Activated gamma-delta T cell treated with anti-CD3 and anti-CD28 coated beads, Interleukin-2, amount 50 U/mL, for 16 hours (primary cell): ENCODE measurements around the gene PLCD1.

Experiments used
- DNase-seq: peaks from one replicate; pipeline ENCODE4 v3.0.0-alpha.2; 2020; ENCODE audit warnings: low read depth

PLCD1 gene

DNA sequence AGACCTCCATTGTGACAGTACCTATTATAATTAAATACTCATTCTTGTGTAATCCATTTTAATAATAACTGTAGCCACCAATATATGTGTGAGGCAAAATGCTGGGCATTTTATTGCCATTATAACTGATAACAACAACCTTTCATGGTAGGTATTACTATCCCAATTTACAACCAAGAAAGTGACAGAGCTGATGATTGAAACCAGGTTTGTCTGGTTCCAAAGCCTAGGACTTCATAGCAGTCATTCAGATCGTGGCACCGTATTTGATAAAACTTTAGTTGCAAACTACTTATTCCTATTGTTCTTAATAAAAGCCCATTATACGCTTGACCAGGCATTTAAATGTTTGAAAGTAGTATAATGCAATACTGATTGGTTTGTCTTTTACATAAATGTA lies 65.3 kb downstream of the PLCD1 start:
- no peak for DNase-seq

DNA sequence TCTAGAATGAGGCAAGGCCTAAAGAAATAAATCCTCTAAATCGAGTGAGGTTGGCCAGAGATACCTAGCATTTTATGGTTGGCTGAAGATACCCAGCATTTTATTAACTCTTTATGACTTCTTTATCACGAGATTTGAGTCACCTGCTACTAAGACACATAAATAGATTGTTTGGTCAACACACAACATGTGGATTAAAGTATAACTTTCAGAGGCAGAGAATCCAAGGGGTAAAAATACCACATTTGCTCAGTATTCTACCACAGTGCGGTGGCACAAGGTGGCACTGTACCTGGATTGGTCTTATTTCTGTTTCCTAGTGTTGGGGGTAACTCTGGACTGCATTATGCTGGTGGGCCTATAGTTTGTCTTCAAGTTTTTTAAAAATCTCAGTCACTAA lies 65.8 kb downstream of the PLCD1 start:
- no peak for DNase-seq

DNA sequence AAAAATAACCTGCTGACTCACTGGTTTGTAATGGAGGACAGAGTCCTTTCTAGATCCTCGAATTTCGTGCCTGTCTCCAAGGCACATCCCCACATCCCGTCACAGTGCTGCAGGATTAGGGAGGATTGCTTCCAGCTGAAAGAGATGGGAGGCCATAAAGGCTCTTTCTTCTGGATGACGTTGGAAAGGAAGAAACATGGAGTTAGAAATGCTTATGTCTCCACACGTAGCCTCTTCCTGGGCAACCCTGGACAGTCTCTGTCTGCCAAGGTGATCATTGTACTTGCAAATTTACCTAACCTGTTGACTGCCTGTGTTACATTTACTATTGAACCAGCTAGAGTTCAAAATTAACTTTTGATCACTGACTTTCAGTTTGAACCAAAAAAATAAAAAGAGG lies 66.4 kb downstream of the PLCD1 start:
- DNase-seq = no peak

DNA sequence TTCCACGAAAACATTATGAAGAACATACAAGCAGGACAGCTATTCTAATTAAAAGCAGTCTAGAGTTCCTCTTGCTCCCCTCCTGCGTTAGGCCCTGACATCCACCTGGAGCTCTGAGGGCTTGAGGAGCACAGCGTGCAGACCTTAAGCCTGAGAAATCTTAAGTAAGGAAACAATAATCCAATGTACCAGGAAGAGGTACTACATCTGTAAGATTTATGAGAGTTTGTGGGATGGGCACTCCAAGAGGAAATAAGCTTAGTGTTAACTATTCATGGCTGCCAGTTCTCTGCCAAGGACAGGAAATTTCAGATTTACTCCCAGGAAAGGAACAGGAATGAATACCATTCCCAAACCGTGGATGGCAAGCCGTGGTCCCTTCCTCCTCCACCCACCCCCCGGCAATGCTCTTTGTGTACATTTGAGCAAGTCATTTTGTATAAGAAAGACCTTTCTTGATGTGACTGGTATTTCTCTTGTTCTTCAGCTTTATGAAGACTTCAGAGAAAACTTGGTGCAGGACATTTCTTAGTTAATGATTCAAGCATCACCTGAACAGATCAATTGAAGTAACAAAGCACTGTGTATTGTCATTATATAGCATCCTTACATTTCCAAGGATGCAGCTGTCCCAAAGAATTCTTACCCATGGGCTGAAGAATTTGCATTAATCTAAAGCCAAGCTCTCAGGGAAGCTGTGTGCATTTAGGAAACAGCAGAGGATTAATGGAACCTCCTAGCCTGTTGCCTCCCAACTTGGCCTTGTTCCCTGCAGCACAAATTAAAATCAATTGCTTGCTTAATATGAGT lies 67.6 kb downstream of the PLCD1 start:
- no peak for DNase-seq

DNA sequence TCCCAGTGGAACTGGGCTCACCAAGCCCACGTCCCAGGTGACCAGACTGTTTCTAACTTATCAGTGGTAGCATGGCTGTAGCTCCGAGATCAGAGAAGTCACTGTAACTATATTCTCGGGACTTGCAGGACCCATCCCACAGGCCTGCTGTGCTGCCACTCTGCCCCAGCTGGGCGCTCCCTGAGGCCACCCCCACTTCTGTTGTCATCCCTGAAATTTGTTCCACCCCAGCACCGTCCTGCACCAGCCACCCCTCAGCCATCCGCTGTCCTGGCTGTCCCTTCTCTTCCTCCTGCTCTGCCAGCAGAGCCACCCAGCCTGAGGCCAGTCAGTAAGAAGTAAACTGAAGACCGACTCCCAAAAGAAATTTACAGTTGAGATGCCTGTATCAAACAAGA lies 71.9 kb downstream of the PLCD1 start:
- no peak for DNase-seq
